SKM-1 treated with dmso at 0.1 percent for 144 hours (cell line): ENCODE measurements around the gene RPL6.

ENCODE experiments used
- DNase-seq: peaks from one replicate; lab custom pipeline; 2025; ENCODE audit not compliant: unreplicated experiment; lab: John Stamatoyannopoulos, UW

The RPL6 gene

DNA sequence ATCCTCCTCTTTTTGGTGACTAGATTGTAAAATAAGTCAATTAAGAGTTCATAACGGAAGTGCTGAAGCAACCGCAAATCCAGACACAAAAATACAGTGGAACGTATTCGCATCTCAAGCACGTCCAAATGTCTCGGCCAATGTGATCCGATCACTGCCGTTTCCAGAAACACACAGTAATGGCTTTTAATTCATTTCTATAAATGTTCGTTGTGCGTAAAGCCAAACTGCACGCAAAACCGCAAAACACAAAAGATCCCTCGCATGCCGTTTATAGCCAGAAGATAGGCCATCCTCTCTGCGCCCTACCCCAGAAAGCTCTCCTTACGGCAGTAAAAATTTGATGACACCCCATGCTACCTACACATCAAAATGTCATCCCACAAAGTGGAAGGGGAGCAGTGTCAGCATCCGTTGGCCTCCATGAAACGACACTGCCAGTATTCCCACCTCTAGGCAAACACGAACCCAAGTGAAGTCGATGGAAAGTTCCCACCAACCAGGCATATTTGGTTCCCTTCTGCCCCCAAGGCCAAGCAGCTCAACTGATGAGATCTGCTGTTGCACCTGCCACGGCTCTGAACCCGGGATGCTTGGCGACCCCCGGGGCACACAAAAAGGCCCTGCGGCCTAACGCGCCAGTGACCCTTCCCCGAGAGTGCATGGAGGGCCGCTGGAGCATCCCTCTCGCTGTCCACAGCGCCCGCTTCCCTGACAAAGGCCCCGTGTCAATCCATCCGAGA lies 28.6 kb downstream of the RPL6 start:
- no peak for DNase-seq

DNA sequence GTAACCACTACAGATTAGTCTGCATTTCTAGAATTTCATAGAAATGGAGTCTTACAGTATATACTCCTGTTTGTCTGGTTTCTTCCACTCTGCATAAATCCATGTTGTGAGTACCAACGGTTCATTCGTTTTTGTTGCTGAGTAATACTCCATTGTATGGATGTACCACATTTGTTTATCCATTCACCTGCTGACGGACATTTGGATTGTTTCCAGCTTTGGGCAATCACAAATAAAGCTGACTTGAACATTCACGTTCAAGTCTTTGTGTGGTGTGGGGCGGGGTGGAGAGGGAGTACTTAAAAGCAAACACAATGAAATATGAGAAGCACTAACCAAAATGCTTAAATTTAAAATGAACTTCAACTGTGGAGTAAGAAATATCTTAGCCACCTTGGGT lies 34.3 kb downstream of the RPL6 start:
- no peak for DNase-seq

DNA sequence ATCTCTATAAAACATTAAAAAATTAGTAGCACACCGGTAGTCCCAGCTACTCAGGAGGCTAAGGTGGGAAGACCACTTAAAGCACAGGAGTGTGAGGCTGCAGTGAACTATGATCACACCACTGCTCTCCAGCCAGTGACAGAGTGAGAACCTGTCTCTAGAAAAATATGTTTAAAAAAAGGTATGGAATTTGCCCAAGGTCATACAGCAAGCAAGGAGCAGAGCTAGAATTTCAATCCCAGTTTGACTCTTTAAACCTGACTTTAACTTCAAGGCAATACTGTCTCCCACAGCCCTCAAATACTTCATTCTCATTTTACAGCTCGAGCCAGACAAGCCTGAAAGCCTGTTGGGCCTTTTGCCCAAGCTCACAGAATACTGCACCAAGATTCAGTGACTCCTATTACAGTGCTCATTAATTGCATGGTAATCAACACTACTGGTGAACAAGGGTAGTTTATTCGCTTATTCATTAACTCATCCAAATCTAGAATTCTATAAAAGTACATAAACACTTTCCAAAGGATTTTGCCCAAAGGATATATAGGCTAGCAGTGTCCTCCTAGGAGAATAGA lies 35.2 kb downstream of the RPL6 start:
- DNase-seq: no peak

DNA sequence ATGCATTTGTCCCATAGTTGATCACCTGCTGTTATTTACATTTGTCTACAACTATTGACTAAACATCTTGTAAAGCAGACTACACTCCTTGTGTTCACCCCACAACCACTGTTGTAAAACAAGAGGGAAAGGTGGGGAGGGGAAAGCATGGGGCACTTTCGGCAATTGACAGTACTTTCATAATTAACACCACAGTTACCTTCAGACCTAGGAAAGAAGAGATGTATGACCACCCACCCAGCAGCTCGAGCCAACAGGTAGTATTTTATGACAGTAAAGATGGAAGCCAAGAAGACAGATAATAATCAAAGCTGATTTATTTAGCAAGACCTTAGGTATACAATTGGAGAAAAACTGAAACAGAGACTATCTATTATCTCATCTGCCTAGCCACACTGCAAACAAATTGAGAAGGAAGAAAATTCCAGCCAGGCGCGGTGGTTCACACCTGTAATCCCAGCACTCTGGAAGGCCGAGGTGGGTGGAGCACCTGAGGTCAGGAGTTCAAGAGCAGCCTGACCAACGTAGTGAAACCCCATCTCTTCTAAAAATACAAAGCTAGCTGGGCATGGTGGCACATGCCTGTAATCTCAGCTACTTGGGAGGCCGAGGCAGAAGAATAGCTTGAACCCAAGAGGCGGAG lies 38.4 kb downstream of the RPL6 start:
- no peak for DNase-seq

GRCh38 chr12:112370199-112370598 lies 39.2 kb downstream of the RPL6 start:
- DNase-seq: no peak

- no peak for DNase-seq
Observed at GRCh38 chr12:112368856-112369255, 40.5 kb downstream of the RPL6 start.

DNA sequence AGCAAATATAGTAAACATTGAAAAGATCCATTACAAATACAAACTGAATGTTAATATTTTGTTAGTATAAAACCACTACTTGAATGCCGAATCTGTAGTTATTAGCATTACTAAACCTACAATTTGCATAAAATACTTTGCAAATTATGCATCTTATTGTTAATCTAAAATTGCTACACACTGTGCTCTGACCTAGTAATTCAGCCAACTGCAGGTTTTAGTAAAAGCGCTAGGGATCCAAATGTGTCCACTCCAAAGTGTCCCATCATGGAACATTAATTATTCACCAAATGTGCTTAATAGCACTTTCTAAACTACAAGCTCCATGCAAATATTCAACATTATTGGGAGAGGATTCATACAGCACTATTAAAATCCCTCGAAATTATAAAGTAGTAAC lies 41.4 kb downstream of the RPL6 start:
- no peak for DNase-seq

DNA sequence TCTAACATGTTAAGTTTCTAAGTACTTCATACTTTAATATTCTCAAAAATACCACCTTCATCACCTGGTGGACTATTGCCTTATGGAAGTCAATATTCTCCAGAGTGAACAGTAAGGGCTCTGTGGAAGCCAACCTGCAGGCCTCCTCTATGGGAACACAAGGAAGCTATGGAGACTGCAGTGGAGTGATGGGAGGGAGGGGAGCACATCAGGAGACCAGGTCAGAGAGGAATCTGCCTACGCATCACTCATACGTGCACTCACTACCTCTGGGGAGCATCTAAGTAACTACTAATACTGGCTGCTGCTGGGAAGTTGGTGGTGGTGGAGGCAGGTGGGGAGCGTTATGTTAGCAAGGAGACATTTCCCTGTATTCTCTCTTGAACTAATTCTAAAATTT lies 47.1 kb downstream of the RPL6 start:
- no peak for DNase-seq

DNA sequence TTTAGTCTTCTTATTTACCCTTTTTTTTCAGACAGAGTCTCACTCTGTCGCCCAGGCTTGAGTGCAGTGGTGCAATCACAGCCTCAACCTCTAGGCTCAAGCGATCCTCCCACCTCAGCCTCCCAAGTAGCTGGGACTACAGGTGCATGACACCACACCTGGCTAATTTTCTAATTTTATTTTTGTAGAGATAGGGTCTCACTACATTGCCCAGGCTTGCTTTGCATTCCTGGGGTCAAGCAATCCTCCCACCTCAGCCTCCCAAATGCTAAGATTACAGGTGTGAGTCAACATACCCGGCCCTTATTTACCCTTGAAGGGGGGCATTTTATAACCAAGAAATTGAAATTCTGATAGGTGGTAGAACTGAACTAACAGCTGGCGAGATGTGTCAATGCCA lies 48.1 kb downstream of the RPL6 start:
- DNase-seq: no peak

GRCh38 chr12:112359290-112359689 lies 50.1 kb downstream of the RPL6 start:
- no peak for DNase-seq

- no peak for DNase-seq
Observed at GRCh38 chr12:112357214-112357613, 52.2 kb downstream of the RPL6 start.
